GM19395 (cell line): Measurements from ENCODE around the gene GPR42.

ENCODE experiments used
- ATAC-seq: cut with Tn5 transposase; IDR thresholded peaks from one replicate; pipeline ENCODE4 v1.9.1; 2021; ENCODE audit warnings: mild to moderate bottlenecking, moderate library complexity; ENCODE audit not compliant: unreplicated experiment

Gene GPR42

GRCh38 chr19:35417713-35418534, 47.1 kb downstream of the GPR42 start:
- ATAC-seq: no peak

- ATAC-seq: no peak
Measured at GRCh38 chr19:35419046-35419445, 48.2 kb downstream of the GPR42 start.

GRCh38 chr19:35419805-35420204, 48.9 kb downstream of the GPR42 start:
- no peak for ATAC-seq

- ATAC-seq: no peak
Measured at GRCh38 chr19:35421362-35421761, 50.5 kb downstream of the GPR42 start.
